Ectodermal cell (in vitro differentiated cells): ENCODE data around the gene APOBR.
"Not testable (repeated sequence)": the region's sequence is repeated elsewhere in the genome, so short reads cannot be mapped to it uniquely, and the experiment has no call there.

Experiments
- H3K27ac ChIP-seq: 2 replicates; pipeline ENCODE4 v1.7.0; 2013; ENCODE audit warnings: mild to moderate bottlenecking, low read depth, low read length; ENCODE audit not compliant: insufficient read depth, poor library complexity, severe bottlenecking
- H3K27me3 ChIP-seq: 2 replicates; pipeline ENCODE4 v1.7.0; 2013; ENCODE audit warnings: mild to moderate bottlenecking, low read length; ENCODE audit not compliant: insufficient read depth, control insufficient read depth, poor library complexity, severe bottlenecking
- H3K36me3 ChIP-seq: one replicate; pipeline ENCODE4 v1.7.0; 2013; ENCODE audit warnings: low read length; ENCODE audit not compliant: control insufficient read depth, insufficient read depth
- H3K4me1 ChIP-seq: one replicate; pipeline ENCODE4 v1.7.0; 2013; ENCODE audit warnings: low read length; ENCODE audit not compliant: control insufficient read depth, insufficient read depth
- H3K4me3 ChIP-seq: 2 replicates; pipeline ENCODE4 v1.7.0; 2013; ENCODE audit warnings: low read depth, low read length, control low read depth; ENCODE audit not compliant: insufficient read depth
- H3K9me3 ChIP-seq: 2 replicates; pipeline ENCODE4 v1.7.0; 2013; ENCODE audit warnings: mild to moderate bottlenecking, low read length, moderate library complexity; ENCODE audit not compliant: control insufficient read depth
- WGBS, 2 experiments: methylation state at CpG; one replicate each; pipeline ENCODE4 v1.1.7; 2013; ENCODE audit warnings: missing lambda C conversion rate in 2 of 2; 5-methylcytosine and 5-hydroxymethylcytosine counted together

Gene APOBR

GRCh38 chr16:28511801-28512789 is 17.7 kb downstream of the APOBR start:
- no peak overlapping the region for H3K4me3 ChIP-seq
- H3K27me3 ChIP-seq = no peaks in the 10 kb centered on the region
- WGBS, 2 experiments = 88 to 90% methylated on average over 21 of the region's 21 CpGs

GRCh38 chr16:28513484-28514181 is 19.2 kb downstream of the APOBR start:
- no peaks in the 10 kb centered on the region for H3K4me1 ChIP-seq
- H3K4me3 ChIP-seq = no peak overlapping the region
- 91 to 94% methylated on average over 12 of the region's 12 CpGs for WGBS, 2 experiments
- no peaks in the 10 kb centered on the region for H3K36me3 ChIP-seq
- no peaks in the 10 kb centered on the region for H3K27me3 ChIP-seq
- H3K27ac ChIP-seq = no peak overlapping the region
- no peaks in the 10 kb centered on the region for H3K9me3 ChIP-seq

More at GRCh38 chr16:28511801-28512789, 17.7 kb downstream of the APOBR start:
- no peaks in the 10 kb centered on the region for H3K9me3 ChIP-seq
- no peaks in the 10 kb centered on the region for H3K36me3 ChIP-seq
- H3K27ac ChIP-seq = no peak overlapping the region
- no peaks in the 10 kb centered on the region for H3K4me1 ChIP-seq

DNA sequence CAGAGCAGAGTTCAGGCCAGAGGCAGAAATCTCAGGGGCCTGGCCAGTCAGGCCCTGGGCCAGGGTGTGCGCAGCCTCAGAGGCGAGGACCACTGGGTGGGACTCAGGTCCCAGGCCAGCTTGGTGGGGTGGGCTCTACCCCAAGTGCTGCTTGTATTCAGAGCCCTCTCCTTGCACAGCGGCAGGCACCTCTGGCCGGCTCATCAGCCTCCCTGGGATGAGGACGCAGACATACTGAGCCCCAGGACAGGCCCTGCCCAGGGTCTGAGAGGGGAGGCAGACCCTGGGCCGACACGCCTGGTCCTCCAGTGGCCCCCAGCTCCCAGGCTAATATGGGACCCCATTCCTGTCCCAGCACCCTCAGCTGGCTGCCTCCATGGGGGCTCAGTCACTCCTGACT is 19.8 kb downstream of the APOBR start:
- Histone ChIP-seq H3K4me1 (no peaks in the 10 kb centered on the region), H3K36me3 (no peaks in the 10 kb centered on the region), H3K9me3 (no peaks in the 10 kb centered on the region), H3K4me3 (no peak overlapping the region), H3K27me3 (no peaks in the 10 kb centered on the region), H3K27ac (no peak overlapping the region)
- WGBS, 2 experiments = 84 to 87% methylated on average over 7 of the region's 7 CpGs

GRCh38 chr16:28520672-28521071 is 26.2 kb downstream of the APOBR start:
- no peaks in the 10 kb centered on the region for H3K27me3 ChIP-seq
- no peak overlapping the region for H3K4me3 ChIP-seq
- no peaks in the 10 kb centered on the region for H3K9me3 ChIP-seq
- WGBS, 2 experiments = 83 to 86% methylated on average over 7 of the region's 7 CpGs
- no peaks in the 10 kb centered on the region for H3K4me1 ChIP-seq
- H3K36me3 ChIP-seq = no peaks in the 10 kb centered on the region
- H3K27ac ChIP-seq = no peak overlapping the region

DNA sequence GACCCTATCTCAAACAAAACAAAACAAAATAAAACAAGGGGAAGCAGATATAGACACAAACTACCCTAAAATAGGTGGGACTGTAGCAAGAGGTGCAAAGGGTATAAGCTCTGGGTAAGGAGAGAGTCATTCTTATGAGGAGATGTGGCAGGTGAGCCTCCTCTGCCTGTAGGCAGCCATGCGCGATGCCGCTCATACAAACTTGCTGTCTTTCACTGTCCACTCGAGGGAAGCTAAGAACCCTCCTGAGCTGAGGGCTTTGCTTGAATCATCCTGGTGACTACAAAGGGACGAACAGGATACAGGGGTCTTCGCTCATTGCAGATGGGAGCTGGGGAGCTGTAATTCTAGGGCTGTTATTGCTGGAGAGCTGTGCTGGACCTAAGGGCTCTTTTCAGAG is 27.0 kb downstream of the APOBR start:
- H3K9me3 ChIP-seq = no peaks in the 10 kb centered on the region
- H3K36me3 ChIP-seq = no peaks in the 10 kb centered on the region
- whole genome bisulfite sequencing, 2 experiments = 92 to 95% methylated on average over 6 of the region's 6 CpGs
- no peaks in the 10 kb centered on the region for H3K27me3 ChIP-seq
- no peak overlapping the region for H3K27ac ChIP-seq
- H3K4me3 ChIP-seq = no peak overlapping the region
- H3K4me1 ChIP-seq = no peaks in the 10 kb centered on the region

- WGBS, 2 experiments = 89% methylated on average over 11 of the region's 11 CpGs
- H3K27me3 ChIP-seq = no peaks in the 10 kb centered on the region
- H3K27ac ChIP-seq = no peak overlapping the region
- H3K9me3 ChIP-seq = no peaks in the 10 kb centered on the region
- H3K4me3 ChIP-seq = no peak overlapping the region
- no peaks in the 10 kb centered on the region for H3K36me3 ChIP-seq
- H3K4me1 ChIP-seq = no peaks in the 10 kb centered on the region
These were observed 28.3 kb downstream of the APOBR start for GRCh38 chr16:28522792-28523191.

DNA sequence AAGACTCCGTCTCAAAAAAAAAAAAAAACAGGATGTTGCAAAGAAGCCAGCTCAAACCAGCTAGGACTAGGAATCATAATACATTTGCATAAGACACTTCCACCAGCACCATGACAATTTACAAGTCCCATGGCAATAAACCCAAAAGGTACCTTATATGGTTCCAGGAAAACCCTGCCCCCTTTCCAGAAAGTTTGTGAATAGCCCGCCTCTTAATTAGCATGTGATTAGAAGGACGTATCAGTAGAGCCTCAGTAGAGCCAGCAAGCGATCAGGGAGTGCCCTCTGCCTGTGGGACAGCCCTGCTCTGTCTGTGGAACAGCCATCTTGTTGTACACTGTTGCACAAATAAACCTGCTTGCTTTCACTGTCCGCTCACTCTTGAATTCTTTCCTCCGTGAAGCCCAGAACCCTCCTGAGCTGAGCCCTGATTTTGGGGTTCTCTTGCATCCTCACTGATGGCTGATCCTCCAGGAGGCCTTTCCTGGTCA is 30.3 kb downstream of the APOBR start:
- H3K9me3 ChIP-seq = no peaks in the 10 kb centered on the region
- H3K27ac ChIP-seq = no peak overlapping the region
- 91% methylated on average over 6 of the region's 6 CpGs for WGBS, 2 experiments
- H3K4me1 ChIP-seq = no peaks in the 10 kb centered on the region
- no peaks in the 10 kb centered on the region for H3K27me3 ChIP-seq
- H3K36me3 ChIP-seq = no peaks in the 10 kb centered on the region
- H3K4me3 ChIP-seq = no peak overlapping the region

DNA sequence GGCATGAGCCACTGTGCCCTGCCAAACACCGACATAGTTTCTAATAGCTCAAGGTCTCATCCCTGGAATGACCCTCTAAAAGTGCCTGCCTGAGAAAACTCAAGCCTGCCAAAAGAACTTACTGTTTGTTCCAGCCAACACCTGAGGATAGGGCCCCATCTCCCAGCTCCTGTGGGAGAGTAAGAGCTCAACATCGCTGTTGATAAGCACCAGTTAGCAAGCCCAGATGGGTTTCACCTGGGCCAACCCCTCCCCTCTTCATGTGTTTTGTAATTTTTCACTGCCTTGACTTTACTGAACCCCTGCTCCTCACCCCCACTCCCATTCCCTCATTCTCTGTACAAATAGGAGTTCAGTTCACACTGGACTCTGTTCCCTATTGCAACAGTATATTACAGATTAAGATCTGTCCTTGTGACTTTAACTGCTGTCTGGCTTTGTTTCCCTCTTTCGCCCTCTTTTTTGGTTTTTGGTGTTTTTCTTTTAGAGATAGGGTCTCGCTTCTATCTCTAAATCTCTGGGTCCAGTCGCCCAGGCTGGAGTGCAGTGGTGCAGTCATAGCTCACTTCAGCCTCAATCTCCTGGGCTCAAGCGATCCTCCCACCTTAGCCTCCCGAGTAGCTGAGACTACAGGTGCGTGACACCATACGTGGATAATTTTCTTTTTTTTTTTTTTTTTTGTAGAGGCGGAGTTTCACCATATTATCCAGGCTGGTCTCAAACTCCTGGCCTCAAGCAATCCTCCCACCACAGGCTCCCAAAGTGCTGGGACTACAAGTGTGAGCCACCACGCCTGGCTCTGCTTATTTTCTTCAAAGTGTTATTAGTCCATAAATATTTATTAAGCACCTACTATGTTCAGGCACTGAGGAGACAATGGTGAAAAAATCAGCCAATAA is 32.0 kb downstream of the APOBR start:
- Histone ChIP-seq H3K4me1 (no peaks in the 10 kb centered on the region), H3K9me3 (no peaks in the 10 kb centered on the region), H3K27ac (no peak overlapping the region), H3K36me3 (no peaks in the 10 kb centered on the region), H3K27me3 (no peaks in the 10 kb centered on the region), H3K4me3 (no peak overlapping the region)
- WGBS, 2 experiments = 90 to 91% methylated on average over 11 of the region's 11 CpGs

GRCh38 chr16:28527100-28527785 is 32.8 kb downstream of the APOBR start:
- H3K4me3 ChIP-seq, H3K36me3 ChIP-seq, H3K27ac ChIP-seq, H3K27me3 ChIP-seq, H3K9me3 ChIP-seq, H3K4me1 ChIP-seq: not testable (repeated sequence)
- 92 to 93% methylated on average over 7 of the region's 7 CpGs for WGBS, 2 experiments
